GM12878 (cell line): ENCODE results near the gene BOLA2. TPM values are rescaled to one million over a fixed set of nuclear protein-coding genes. Genes with fewer than 3 reads are reported as not detected.
"Not testable (repeated sequence)": the region's sequence is repeated elsewhere in the genome, so short reads cannot be mapped to it uniquely, and the experiment has no call there.

Experiments
- ATAC-seq: fragments of 200-7000 bp; cut with Tn5 transposase; 3 replicates; pipeline ENCODE4 v1.9.1; 2020; ENCODE audit warnings: mild to moderate bottlenecking, moderate library complexity
- BruUV-seq: library from RNA; stranded (reverse); fragments of 400-500 nt; replicated peaks from 2 replicates; lab custom pipeline; 2021; lab: Mats Ljungman, UMichigan
- CTCF ChIA-PET: fragments of 300-600 bp; sonication (Branson Sonifier 250); formaldehyde crosslinking; extraction: SDS; loops from one replicate; lab custom pipeline; 2021; ENCODE audit warnings: inconsistent platforms; lab: Yijun Ruan, JAX
- POLR2A ChIA-PET: fragments of 350-600 bp; formaldehyde crosslinking; extraction: SDS; loops from one replicate; lab custom pipeline; 2021; ENCODE audit warnings: inconsistent platforms; lab: Charles Lee
- RAD21 ChIA-PET: fragments of 300-600 bp; sonication (Branson Sonifier 250); formaldehyde crosslinking; loops from one replicate; lab custom pipeline; 2023; ENCODE audit warnings: antibody characterized with exemption; ENCODE audit not compliant: unreplicated experiment; lab: Charles Lee
- SMC1A ChIA-PET: fragments of 300-600 bp; sonication (Branson Sonifier 250); formaldehyde crosslinking; loops from one replicate; lab custom pipeline; 2023; ENCODE audit not compliant: unreplicated experiment, uncharacterized antibody; lab: Charles Lee
- DNase-seq: peaks from one replicate; pipeline ENCODE4 v3.0.0-alpha.2; 2011; ENCODE audit warnings: low read depth, low spot score
- FAIRE-seq: peaks from 3 replicates; lab custom pipeline; 2011; peaks lifted over from hg19 to GRCh38; lab: Jason Lieb, UNC
- H2AFZ ChIP-seq: 2 replicates; pipeline ENCODE4 v1.6.0; 2011; ENCODE audit warnings: low read depth, low read length, control low read depth; ENCODE audit not compliant: control insufficient read depth
- H3K27ac ChIP-seq: 2 replicates; pipeline ENCODE4 v1.5.1; 2011; ENCODE audit warnings: control low read depth; ENCODE audit not compliant: control insufficient read depth, insufficient read depth
- H3K27me3 ChIP-seq, 2 experiments: replicated peaks in 1 of 2; 2 replicates each; pipeline versions ENCODE4 v1.6.0 to v1.6.1; 2011; ENCODE audit warnings: low read length in 1 of 2; ENCODE audit not compliant: control insufficient read depth in 2 of 2, insufficient read depth in 2 of 2
- H3K36me3 ChIP-seq, 2 experiments: 2 replicates each; pipeline ENCODE4 v1.5.1; 2011; ENCODE audit warnings: low read length in 1 of 2; ENCODE audit not compliant: control insufficient read depth in 2 of 2, insufficient read depth in 2 of 2
- H3K4me1 ChIP-seq: 2 replicates; pipeline ENCODE4 v1.6.1; 2011; ENCODE audit warnings: mild to moderate bottlenecking, low read length, moderate library complexity, mixed read lengths; ENCODE audit not compliant: control insufficient read depth, insufficient read depth
- H3K4me2 ChIP-seq: 2 replicates; pipeline ENCODE4 v1.6.0; 2011; ENCODE audit warnings: control low read depth; ENCODE audit not compliant: control insufficient read depth, insufficient read depth
- H3K4me3 ChIP-seq: fragments of 200-600 bp; sonication (generic); 2 replicates; pipeline ENCODE4 v1.5.1; 2016
- H3K79me2 ChIP-seq: 2 replicates; pipeline ENCODE4 v1.6.0; 2011; ENCODE audit warnings: low read length; ENCODE audit not compliant: control insufficient read depth, insufficient read depth
- H3K9ac ChIP-seq: 2 replicates; pipeline ENCODE4 v1.8.0; 2011; ENCODE audit warnings: low read length, control low read depth, mixed read lengths; ENCODE audit not compliant: control insufficient read depth, insufficient read depth
- H3K9me3 ChIP-seq: replicated peaks from 3 replicates; pipeline ENCODE4 v1.5.1; 2011; ENCODE audit warnings: mild to moderate bottlenecking, low read length; ENCODE audit not compliant: control insufficient read depth, insufficient read depth
- H4K20me1 ChIP-seq: 2 replicates; pipeline ENCODE4 v1.6.0; 2011; ENCODE audit not compliant: control insufficient read depth, insufficient read depth
- WGBS: methylation state at CpG from one replicate; pipeline ENCODE4 v1.1.6; 2016; ENCODE audit warnings: low lambda C conversion rate; ENCODE audit not compliant: insufficient replicate concordance, insufficient coverage; ENCODE audit errors: missing lambda C conversion rate; 5-methylcytosine and 5-hydroxymethylcytosine counted together
- in situ Hi-C: fragments of 300-500 bp; cut with MboI; formaldehyde crosslinking; loops from 9 replicates; pipeline ENCODE4 v1.14.3; 2018; ENCODE audit warnings: mixed read lengths
- intact Hi-C: fragments of 100-400 bp; cut with micrococcal nuclease; formaldehyde crosslinking; loops from one replicate; pipeline ENCODE4 v1.14.2; 2022; ENCODE audit not compliant: unreplicated experiment
- polyA plus RNA-seq, 11 experiments: library from polyadenylated mRNA; depleted of rRNA in 4 of 11; unstranded in 6 of 11; stranded (reverse) in 5 of 11; fragments of >200 nt; fragmentation: Nextera tagmentation in 4 of 11; fragmentation: Illumina TruSeq in 1 of 11; extraction: Ambion mirVana in 4 of 11; extraction: Trizol in 1 of 11; gene quantifications; 1 replicate in 1 of 11; 2 replicates in 10 of 11; pipeline versions ENCODE4 v1.2.1 to v1.2.3, GENCODE V29; 2011 to 2016; ENCODE audit warnings: inconsistent platforms in 2 of 11, missing spikeins in 2 of 11, low read depth in 1 of 11
- total RNA-seq, 4 experiments: library from RNA; depleted of rRNA in 3 of 4; stranded (reverse); fragments of >200 nt in 3 of 4; fragmentation: Illumina TruSeq in 1 of 4; extraction: Trizol in 1 of 4; gene quantifications; 2 replicates each; pipeline versions ENCODE4 v1.2.1 to v1.2.3, GENCODE V29; 2013 to 2021

The BOLA2 gene
- total and polyA plus RNA-seq, 10 of the 15 experiments (the other 5 are each of a cell fraction or from before 2014, with no cell fraction given): 5.5 to 75.2 (median 19.1) TPM

GRCh38 chr16:29453754-29454153, 397 bp downstream of the BOLA2 start:
- ATAC-seq: peak; percentile 43

DNA sequence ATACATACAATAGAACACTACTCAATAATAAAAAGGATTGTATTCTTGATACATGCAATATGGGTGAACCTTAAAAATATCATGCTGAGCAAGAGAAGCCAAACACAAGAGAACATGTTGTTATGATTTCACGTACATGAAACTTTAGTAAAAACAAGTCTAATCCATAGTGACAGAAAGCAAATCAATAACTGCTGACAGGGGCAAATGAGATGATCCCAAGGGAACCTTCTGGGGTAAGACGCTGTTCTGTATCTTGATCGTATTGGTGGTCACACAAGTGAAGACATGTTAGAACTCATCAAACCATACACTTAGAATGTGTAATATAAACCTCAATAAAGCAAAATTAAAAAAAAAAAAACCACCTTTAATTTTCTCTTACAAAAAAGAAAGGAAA, 28.8 kb downstream of the BOLA2 start:
- H3K9ac ChIP-seq, ATAC-seq, H3K79me2 ChIP-seq, H3K4me1 ChIP-seq, H4K20me1 ChIP-seq, H3K27ac ChIP-seq, H3K4me3 ChIP-seq, CTCF ChIA-PET, POLR2A ChIA-PET, BruUV-seq, H3K27me3 ChIP-seq, FAIRE-seq, RAD21 ChIA-PET, intact Hi-C loops, DNase-seq, H3K9me3 ChIP-seq, SMC1A ChIA-PET, H3K36me3 ChIP-seq, in situ Hi-C loops, H2AFZ ChIP-seq, H3K4me2 ChIP-seq: not testable (repeated sequence)
- 100% methylated on average over 3 of the region's 3 CpGs for WGBS

More at GRCh38 chr16:29453754-29454153, 397 bp downstream of the BOLA2 start:
- intact Hi-C loops, CTCF ChIA-PET, FAIRE-seq, H4K20me1 ChIP-seq, H3K27me3 ChIP-seq, H3K4me2 ChIP-seq, POLR2A ChIA-PET, H3K9me3 ChIP-seq, in situ Hi-C loops, H3K4me1 ChIP-seq, SMC1A ChIA-PET, H3K27ac ChIP-seq, H3K4me3 ChIP-seq, RAD21 ChIA-PET, H3K36me3 ChIP-seq, H2AFZ ChIP-seq, DNase-seq, H3K79me2 ChIP-seq, H3K9ac ChIP-seq, BruUV-seq: not testable (repeated sequence)
- WGBS: no CpG with 5 or more reads among the region's 21 CpGs

DNA sequence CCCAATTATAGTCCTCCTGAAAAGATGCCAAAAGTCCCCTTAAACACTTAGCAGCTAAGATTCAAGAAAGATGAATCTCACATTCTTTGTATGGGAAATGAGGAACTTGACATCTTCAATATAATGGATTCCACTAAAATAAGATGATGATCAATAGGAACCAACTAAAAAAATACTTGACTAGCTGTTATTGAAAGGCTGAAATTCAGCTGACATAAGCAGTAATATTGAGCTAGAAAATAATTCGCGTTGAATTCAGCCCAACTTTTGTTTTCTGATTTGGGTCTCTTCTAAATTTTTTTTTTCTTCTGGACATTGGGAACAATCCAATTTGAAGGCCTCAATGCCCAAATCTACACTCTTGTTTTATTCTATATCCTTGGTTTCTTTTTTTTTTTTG, 30.6 kb downstream of the BOLA2 start:
- H3K9ac ChIP-seq, H3K27ac ChIP-seq, RAD21 ChIA-PET, DNase-seq, H3K4me1 ChIP-seq, H2AFZ ChIP-seq, H3K27me3 ChIP-seq, H3K36me3 ChIP-seq, H3K79me2 ChIP-seq, intact Hi-C loops, H3K9me3 ChIP-seq, CTCF ChIA-PET, H3K4me2 ChIP-seq, ATAC-seq, H3K4me3 ChIP-seq, in situ Hi-C loops, H4K20me1 ChIP-seq, POLR2A ChIA-PET, FAIRE-seq: not testable (repeated sequence)
- 95% methylated on average over 2 of the region's 2 CpGs for WGBS
- SMC1A ChIA-PET: interaction anchor here (0.6 kb wide), 1 partner anchor 133 kb away, joined by 3 read pairs; no protein-coding TSS in a partner anchor
- TSS peak; percentile 39 for BruUV-seq

- 100% methylated on average over 6 of the region's 7 CpGs for WGBS
- in situ Hi-C loops, DNase-seq, H3K27ac ChIP-seq, H3K9me3 ChIP-seq, CTCF ChIA-PET, H4K20me1 ChIP-seq, H2AFZ ChIP-seq, ATAC-seq, H3K36me3 ChIP-seq, SMC1A ChIA-PET, RAD21 ChIA-PET, FAIRE-seq, H3K9ac ChIP-seq, H3K4me3 ChIP-seq, H3K4me2 ChIP-seq, H3K4me1 ChIP-seq, H3K27me3 ChIP-seq, BruUV-seq, H3K79me2 ChIP-seq, intact Hi-C loops, POLR2A ChIA-PET: not testable (repeated sequence)
Observed at GRCh38 chr16:29405249-29405648, 48.9 kb downstream of the BOLA2 start.
